Central memory CD8-positive, alpha-beta T cell (primary cell): ENCODE measurements around the gene ABHD16A.

Experiments
- ATAC-seq: fragments of 150-1000 bp; cut with Tn5 transposase; replicated peaks from 2 replicates; pipeline ENCODE4 v1.10.0; 2022; ENCODE audit warnings: mild to moderate bottlenecking, moderate FRiP score, moderate number of reproducible peaks; ENCODE audit not compliant: poor library complexity, severe bottlenecking; ENCODE audit errors: extremely low read depth
- DNase-seq, 2 donors: peaks; one replicate each; pipeline ENCODE4 v3.0.0; 2021; ENCODE audit warnings: low spot score in 2 of 2
- H3K27ac Mint-ChIP-seq: one replicate; pipeline ENCODE4 v1.8.0; 2022; ENCODE audit warnings: low read depth, mild to moderate bottlenecking, moderate library complexity, mixed read lengths
- H3K27me3 Mint-ChIP-seq: one replicate; pipeline ENCODE4 v1.8.0; 2022; ENCODE audit warnings: mixed read lengths
- H3K36me3 Mint-ChIP-seq: one replicate; pipeline ENCODE4 v1.8.0; 2022; ENCODE audit warnings: mild to moderate bottlenecking, moderate library complexity, mixed read lengths; ENCODE audit not compliant: insufficient read depth
- H3K4me1 Mint-ChIP-seq: one replicate; pipeline ENCODE4 v1.8.0; 2022; ENCODE audit warnings: mixed read lengths
- H3K4me3 Mint-ChIP-seq: one replicate; pipeline ENCODE4 v1.8.0; 2022; ENCODE audit warnings: mild to moderate bottlenecking, moderate library complexity, mixed read lengths
- H3K9me3 Mint-ChIP-seq: one replicate; pipeline ENCODE4 v1.8.0; 2022; ENCODE audit warnings: mixed read lengths

Gene ABHD16A

DNA sequence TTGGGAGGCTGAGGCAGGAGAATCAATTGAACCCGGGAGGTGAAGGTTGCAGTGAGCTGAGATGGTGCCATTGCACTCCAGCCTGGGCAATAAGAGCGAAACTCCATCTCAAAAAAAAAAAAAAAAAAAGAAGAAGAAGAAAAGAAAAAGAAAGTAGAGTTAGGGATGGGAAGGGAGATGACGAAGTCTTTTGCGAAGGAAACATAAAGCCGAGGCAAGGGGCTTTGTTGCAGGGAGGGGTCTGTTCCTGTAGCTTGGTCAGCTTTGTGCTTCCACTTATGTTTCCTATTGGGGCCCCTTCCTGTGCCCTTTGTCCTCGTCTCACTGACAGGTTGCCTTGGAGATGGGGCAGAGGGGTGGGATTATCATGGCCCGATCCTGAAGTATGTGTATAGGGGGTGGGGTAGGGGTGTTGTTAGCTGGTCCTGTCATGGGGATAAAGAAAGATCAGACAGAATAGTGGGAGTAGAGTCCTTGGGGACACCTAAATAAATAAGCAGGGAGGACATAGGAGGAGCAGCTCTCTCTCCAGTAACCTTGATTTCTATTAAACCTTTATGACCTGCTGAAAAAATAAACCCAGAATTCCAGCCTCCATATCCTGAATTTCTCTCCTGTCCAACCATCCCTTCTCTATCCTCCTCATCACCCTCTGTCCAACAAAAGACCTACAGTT lies 34.3 kb upstream of the ABHD16A start:
- H3K4me1 Mint-ChIP-seq, result peaks cover 78% of the 10 kb centered on the region
- peak overlapping the region; percentile 92 for H3K27ac Mint-ChIP-seq
- DNase-seq (no peak), ATAC-seq (no peak)
- H3K36me3 Mint-ChIP-seq, result peaks cover 50% of the 10 kb centered on the region
- no peaks in the 10 kb centered on the region for H3K9me3 Mint-ChIP-seq
- H3K27me3 Mint-ChIP-seq, result no peaks in the 10 kb centered on the region
- peak overlapping the region; percentile 96 for H3K4me3 Mint-ChIP-seq

DNA sequence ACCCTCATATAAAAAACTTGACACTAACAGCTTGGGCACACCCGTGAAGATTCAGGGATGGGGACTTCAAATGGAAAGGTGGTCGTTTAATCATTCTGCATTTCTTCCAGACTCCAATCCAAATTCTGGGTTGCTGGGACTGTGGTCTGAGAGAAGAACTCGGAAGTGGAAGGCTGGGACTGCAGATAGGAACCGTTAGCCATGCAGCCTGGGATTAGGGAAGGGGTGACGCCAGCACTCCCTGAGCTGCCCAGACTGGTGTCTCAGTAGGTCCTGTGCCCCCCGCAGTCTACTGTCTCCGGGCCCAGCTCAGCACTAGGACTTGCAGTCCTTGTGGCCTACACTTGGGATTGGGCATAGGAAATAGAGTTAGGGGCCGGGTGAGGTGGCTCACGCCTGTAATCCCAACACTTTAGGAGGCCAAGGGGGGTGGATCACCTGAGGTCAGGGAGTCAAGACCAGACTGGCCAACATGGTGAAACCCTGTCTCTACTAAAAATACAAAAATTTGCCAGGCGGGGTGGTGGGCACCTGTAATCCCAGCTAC lies 33.7 kb upstream of the ABHD16A start:
- peaks cover 55% of the 10 kb centered on the region for H3K36me3 Mint-ChIP-seq
- DNase-seq (no peak), ATAC-seq (no peak)
- no peaks in the 10 kb centered on the region for H3K9me3 Mint-ChIP-seq
- peak overlapping the region; percentile 96 for H3K4me3 Mint-ChIP-seq
- peaks cover 78% of the 10 kb centered on the region for H3K4me1 Mint-ChIP-seq
- H3K27me3 Mint-ChIP-seq, result no peaks in the 10 kb centered on the region
- H3K27ac Mint-ChIP-seq, result peak overlapping the region; percentile 92

DNA sequence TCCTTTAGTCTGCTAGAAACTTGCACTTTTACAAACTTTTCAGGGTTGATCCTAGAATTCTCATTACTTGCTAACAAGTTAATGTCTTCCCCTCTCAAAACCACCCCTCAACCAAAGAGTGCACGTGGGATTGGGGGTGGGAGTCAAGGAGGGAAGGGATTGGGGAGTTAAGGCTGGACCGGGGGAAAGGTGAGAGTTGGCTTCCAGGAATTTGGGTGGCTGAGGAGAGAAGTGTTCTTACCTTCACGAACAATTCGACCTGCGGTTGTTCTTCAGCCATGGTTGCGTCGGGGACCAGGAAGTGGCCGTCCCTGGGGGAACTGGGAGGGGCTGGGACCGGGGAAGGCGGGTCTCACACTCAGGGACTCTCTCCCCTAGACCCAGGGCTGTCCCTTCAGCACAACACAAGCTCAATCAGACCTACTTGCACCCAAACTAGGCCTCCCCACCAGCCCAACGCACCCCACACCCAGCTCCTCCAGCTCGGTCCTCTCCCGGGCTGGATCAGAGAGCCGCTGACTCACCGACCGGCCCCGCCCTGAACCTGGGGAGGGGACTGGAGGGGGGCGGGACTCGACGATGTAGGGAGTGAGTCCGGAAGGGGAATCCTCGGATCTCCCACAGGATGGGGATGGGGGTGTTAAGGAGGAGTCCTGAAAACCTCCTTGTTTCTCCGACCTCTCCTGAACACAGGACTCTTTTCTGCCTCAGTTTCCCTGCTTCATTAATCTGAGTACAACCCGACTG lies 33.1 kb upstream of the ABHD16A start, which contains the start of gene CLIC1:
CLIC1 (minus strand) TSS at position 510 of the 747 bp plus-strand sequence; CDS start at position 280, 230 bp downstream.
- Mint-ChIP-seq H3K36me3 (peaks cover 61% of the 10 kb centered on the region), H3K27me3 (no peaks in the 10 kb centered on the region), H3K4me3 (peak within 1 kb of the TSS; percentile 96), H3K27ac (peak within 1 kb of the TSS; percentile 92), H3K9me3 (no peaks in the 10 kb centered on the region), H3K4me1 (peaks cover 78% of the 10 kb centered on the region)
- DNase-seq (no peak), ATAC-seq (peak; percentile 7)

DNA sequence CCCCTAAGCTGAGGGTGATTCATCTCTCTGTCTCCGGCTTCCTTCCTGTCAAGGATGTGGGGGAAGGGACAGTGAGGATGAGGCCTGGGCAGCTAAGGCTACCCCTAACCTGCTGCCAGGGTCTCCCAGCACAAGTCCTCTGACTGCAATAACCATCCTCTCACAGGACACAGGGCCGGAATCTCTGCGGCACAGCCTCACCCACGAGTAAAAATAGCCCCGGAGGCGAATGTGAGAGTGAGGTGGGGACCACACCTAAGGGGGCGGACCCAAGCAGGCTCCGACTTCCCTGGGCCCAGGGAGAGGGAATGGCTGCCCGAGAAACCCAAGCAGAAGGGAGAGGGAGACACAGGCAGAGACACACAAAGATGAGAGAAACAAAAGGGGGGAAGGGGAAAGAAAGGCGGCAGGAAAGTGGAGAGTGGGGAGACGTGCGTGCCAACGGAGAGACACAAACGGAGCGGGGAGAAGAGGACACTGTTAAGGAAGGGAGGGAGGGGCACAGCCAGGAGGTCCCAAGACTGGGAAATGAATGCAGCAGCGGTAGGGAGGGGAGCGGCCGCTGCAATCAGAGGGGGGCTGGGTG lies 31.8 kb upstream of the ABHD16A start:
- H3K4me1 Mint-ChIP-seq, result peaks cover 81% of the 10 kb centered on the region
- H3K36me3 Mint-ChIP-seq, result peaks cover 67% of the 10 kb centered on the region
- H3K9me3 Mint-ChIP-seq, result no peaks in the 10 kb centered on the region
- peak overlapping the region; percentile 92 for H3K27ac Mint-ChIP-seq
- H3K4me3 Mint-ChIP-seq, result peak overlapping the region; percentile 96
- H3K27me3 Mint-ChIP-seq, result no peaks in the 10 kb centered on the region
- peak; percentile 24 for ATAC-seq
- no peak for DNase-seq

DNA sequence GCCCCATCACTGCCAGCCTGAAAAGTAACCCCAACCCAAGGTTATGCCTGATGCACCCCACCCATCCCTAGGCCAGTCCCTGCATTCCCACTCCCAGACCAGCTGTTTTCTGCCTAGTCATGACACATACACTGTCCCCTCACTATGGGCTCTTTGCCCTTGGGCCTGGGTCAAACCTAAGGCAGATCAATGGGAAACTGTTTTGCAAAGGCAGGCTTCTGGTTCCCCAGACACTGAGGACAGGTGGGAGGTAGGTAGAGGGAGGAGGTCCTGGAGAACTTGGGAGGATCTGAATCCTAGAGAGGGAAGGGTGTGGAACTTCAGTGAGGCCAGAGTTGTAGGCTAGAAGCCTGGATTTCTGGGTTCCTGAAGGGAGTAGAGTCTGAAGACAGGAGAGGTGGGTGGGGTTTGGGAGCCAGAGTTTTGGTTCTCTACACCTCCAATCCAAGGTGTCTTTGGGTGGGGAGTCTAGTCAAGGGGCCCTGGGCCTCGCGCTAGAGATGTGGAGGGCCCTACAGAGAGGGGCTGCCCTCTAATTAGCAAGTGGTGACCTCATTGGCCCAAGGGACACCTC lies 31.2 kb upstream of the ABHD16A start:
- no peak for ATAC-seq
- Mint-ChIP-seq H3K9me3 (no peaks in the 10 kb centered on the region), H3K36me3 (peaks cover 63% of the 10 kb centered on the region), H3K27ac (peak overlapping the region; percentile 92), H3K27me3 (no peaks in the 10 kb centered on the region), H3K4me3 (peak overlapping the region; percentile 96), H3K4me1 (peaks cover 81% of the 10 kb centered on the region)
- DNase-seq, result no peak

DNA sequence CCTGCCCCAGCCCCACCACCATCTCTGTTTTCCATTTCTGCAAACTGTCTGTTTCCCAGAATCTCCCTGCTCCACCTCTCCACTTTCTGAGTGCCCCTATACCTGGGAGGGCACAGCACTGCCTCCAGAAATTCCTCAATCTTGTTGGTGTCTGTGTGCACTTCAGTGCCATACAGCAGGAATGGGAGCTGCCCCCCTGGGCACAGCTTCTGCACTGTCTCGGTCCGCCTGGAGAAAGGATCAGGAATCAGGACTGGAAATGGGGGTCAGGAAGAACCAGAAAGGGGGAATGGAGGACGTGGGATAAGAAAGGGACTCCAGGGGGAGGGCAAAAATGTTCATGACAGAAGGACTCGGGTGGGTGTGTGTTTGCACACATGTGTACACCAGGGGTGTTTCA lies 30.6 kb upstream of the ABHD16A start:
- ATAC-seq (no peak), DNase-seq (no peak)
- Mint-ChIP-seq H3K27me3 (no peaks in the 10 kb centered on the region), H3K36me3 (peaks cover 64% of the 10 kb centered on the region), H3K4me1 (peaks cover 81% of the 10 kb centered on the region), H3K9me3 (no peaks in the 10 kb centered on the region), H3K27ac (peak overlapping the region; percentile 92), H3K4me3 (peak overlapping the region; percentile 96)

DNA sequence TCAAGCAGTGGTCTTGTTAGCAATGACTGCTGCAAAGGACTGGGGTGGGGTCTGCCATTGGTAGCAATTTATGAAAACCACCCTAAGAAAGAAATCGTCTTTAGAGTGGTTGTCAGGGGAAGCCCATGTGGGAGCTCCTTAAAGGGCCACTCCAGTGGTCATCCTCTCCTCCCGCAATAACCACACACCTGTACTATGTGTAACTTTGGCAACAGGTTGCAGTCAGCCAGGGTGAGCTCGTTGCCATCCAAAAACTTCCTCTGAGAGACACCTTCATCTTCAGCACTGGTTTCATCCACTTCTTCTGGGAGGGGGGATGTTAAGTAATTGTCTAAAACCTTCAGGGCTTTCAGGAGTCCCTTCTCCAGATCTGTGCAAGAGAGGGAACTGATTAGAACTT lies 28.9 kb upstream of the ABHD16A start:
- DNase-seq (no peak), ATAC-seq (no peak)
- H3K9me3 Mint-ChIP-seq, result no peaks in the 10 kb centered on the region
- peaks cover 67% of the 10 kb centered on the region for H3K4me1 Mint-ChIP-seq
- H3K27me3 Mint-ChIP-seq, result no peaks in the 10 kb centered on the region
- H3K36me3 Mint-ChIP-seq, result peaks cover 57% of the 10 kb centered on the region
- peak overlapping the region; percentile 22 for H3K27ac Mint-ChIP-seq
- no peak overlapping the region for H3K4me3 Mint-ChIP-seq

DNA sequence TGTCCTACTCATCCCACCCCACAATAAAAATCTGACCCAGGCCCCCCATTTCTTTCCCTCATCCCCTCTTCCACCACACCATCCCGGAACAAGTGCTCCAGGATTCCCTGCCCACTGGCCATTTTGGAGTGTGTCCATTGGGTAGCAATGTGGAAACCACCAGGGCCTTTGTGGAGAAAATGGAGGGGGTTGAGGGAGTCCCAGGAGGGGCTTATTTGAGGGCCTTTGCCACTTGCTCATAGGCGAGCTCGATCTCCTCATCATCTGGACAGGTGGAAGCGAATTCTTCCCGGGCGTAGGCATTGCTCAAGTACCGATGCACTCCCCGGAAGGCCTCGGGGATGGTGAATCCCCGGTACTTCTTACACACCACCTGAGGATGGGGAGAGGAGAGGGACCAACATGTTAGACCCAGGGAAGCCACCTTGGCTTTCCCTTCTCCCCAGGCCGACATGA lies 27.5 kb upstream of the ABHD16A start:
- Mint-ChIP-seq H3K27ac (peak overlapping the region; percentile 30), H3K4me3 (peak overlapping the region; percentile 93), H3K4me1 (peaks cover 59% of the 10 kb centered on the region), H3K36me3 (peaks cover 56% of the 10 kb centered on the region), H3K27me3 (no peaks in the 10 kb centered on the region), H3K9me3 (no peaks in the 10 kb centered on the region)
- no peak for ATAC-seq
- no peak for DNase-seq

DNA sequence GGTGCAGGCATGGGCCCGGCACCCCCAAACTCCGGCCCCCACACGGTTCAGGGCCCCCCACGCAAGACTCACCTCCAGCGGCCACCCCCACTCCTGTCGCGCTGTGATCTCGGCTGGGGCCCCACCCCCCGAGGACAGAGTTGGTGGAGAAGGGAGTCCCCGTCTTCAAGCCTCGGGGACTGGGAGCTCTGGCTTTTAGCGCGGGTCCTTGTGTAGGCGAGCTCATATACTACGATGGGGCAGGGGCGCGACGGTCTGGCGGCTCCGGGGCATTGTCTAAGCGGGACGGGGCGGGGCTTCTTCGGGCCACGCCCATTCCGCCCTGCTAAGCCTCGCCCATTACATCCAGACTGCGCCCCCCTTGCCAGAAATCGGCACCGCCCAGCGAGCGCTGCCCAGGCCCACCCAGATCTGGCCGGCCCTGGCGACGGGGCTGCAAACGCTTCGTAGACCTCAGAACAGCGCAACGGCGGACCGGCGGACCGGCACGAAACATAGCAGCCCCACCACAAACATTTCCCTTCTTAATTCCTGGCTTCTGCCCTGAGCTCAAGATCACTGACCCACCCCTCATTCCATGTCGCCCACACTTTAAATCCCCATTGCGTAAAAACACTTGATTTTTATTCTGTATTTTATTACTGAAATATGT lies 27.0 kb upstream of the ABHD16A start:
- Mint-ChIP-seq H3K27ac (peak overlapping the region; percentile 30), H3K9me3 (no peaks in the 10 kb centered on the region), H3K4me3 (peak overlapping the region; percentile 93), H3K36me3 (peaks cover 52% of the 10 kb centered on the region), H3K4me1 (peaks cover 55% of the 10 kb centered on the region), H3K27me3 (no peaks in the 10 kb centered on the region)
- peak; percentile 46 to 51 for DNase-seq
- peak; percentile 44 for ATAC-seq

DNA sequence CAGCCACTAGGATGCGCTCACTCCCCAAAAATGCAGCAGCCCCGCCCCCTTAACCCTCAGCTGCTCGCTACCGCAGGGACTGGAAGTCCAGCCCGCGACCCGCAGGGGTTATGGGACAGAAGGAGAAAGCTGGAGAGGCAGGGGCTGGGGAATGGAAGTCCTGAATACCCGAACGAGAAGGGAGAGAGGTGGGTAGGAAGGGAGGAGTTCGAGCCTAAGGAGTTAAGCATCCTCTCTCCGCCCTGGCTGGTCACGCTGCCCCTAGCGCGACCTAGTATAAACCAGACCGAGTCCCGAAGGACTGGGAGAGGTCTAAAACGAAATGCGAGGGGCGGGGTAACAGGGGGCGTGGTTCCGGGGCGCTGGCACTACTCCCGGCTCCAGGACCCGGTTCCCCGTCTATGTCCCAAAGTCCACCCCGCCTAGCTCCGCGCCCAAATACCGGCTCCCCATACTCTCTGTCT lies 26.4 kb upstream of the ABHD16A start:
- peak overlapping the region; percentile 93 for H3K4me3 Mint-ChIP-seq
- no peaks in the 10 kb centered on the region for H3K27me3 Mint-ChIP-seq
- peaks cover 50% of the 10 kb centered on the region for H3K4me1 Mint-ChIP-seq
- peak; percentile 81 for ATAC-seq
- H3K27ac Mint-ChIP-seq, result peak overlapping the region; percentile 80
- H3K9me3 Mint-ChIP-seq, result no peaks in the 10 kb centered on the region
- H3K36me3 Mint-ChIP-seq, result peaks cover 47% of the 10 kb centered on the region
- DNase-seq, result peak; percentile 65 to 66

DNA sequence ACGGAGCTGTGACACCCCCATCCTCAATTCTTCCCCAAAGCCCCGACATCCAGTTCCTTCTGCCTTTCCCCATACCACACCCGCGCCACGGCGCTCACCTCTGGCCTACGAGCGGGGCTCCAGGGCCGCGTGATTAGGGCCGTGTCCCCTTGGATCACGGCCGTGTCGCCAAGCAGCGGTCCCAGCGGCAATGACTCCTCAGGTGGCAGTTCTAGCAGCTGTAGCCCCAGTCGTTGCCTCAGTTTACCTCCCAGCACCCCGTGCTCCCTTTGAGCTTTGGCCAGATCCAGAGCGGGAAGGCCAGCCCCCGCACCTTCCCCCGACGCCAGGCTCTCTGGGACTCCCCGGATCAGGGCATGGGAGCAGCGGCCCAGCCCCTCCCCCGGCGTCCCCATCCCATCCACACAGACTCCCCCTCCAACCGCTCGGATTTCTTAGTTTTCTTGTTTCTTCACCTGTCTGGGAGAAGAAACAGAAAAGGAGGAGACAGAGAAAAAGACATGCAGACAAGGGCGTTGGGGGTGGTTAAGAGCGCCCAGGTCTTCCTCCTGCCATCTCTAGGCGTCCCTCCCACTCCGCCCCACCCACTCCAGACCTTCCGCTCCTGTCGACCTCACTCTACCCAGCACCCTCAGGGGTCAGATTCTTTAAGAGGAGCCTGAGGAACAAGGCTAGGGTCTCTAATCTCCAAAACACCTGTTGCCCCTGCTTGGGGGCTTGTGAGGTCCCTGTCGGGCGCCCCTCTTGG lies 25.8 kb upstream of the ABHD16A start, which contains the start of gene DDAH2:
DDAH2 (minus strand) TSS at position 533 of the 748 bp plus-strand sequence; CDS start at position 395, 138 bp downstream.
- peak within 1 kb of the TSS; percentile 93 for H3K4me3 Mint-ChIP-seq
- ATAC-seq (peak; percentile 21), DNase-seq (no peak)
- peaks cover 43% of the 10 kb centered on the region for H3K36me3 Mint-ChIP-seq
- H3K27ac Mint-ChIP-seq, result peak within 1 kb of the TSS; percentile 80
- H3K27me3 Mint-ChIP-seq, result no peaks in the 10 kb centered on the region
- no peaks in the 10 kb centered on the region for H3K9me3 Mint-ChIP-seq
- H3K4me1 Mint-ChIP-seq, result peaks cover 44% of the 10 kb centered on the region
